HAP-1 (cell line): ENCODE data around the gene NR2C2.
"Not testable (repeated sequence)": the region's sequence is repeated elsewhere in the genome, so short reads cannot be mapped to it uniquely, and the experiment has no call there.

ENCODE experiments used
- DNase-seq, 2 experiments: peaks; one replicate each; pipeline ENCODE4 v3.0.0-alpha.2; 2016 to 2020; ENCODE audit warnings: low spot score in 2 of 2
- H3K27me3 ChIP-seq: fragments of 250-450 bp; sonication (Bioruptor Pico); 2 replicates; pipeline ENCODE4 v1.5.1; 2020; ENCODE audit warnings: low read depth, mild to moderate bottlenecking, moderate library complexity
- H3K36me3 ChIP-seq: fragments of 250-450 bp; sonication (Bioruptor Pico); replicated peaks from 2 replicates; pipeline ENCODE4 v1.5.1; 2020; ENCODE audit warnings: mild to moderate bottlenecking
- H3K4me1 ChIP-seq: fragments of 250-450 bp; sonication (Bioruptor Pico); 2 replicates; pipeline ENCODE4 v1.5.1; 2020; ENCODE audit warnings: mild to moderate bottlenecking
- H3K4me3 ChIP-seq: fragments of 250-450 bp; sonication (Bioruptor Pico); 2 replicates; pipeline ENCODE4 v1.5.1; 2020; ENCODE audit warnings: mild to moderate bottlenecking, moderate library complexity
- H3K9me3 ChIP-seq: fragments of 250-450 bp; sonication (Bioruptor Pico); 2 replicates; pipeline ENCODE4 v1.5.1; 2020; ENCODE audit warnings: mild to moderate bottlenecking, moderate library complexity
- in situ Hi-C: fragments of 300-500 bp; cut with MboI; formaldehyde crosslinking; loops from 3 replicates; pipeline ENCODE4 v1.14.3; 2020; ENCODE audit warnings: low sequenced_read_pairs, inconsistent platforms, mixed read lengths

NR2C2 gene

GRCh38 chr3:14991818-14992612 lies 44.6 kb downstream of the NR2C2 start:
- Histone ChIP-seq H3K4me1 (peaks cover 15% of the 10 kb centered on the region), H3K9me3 (no peaks in the 10 kb centered on the region), H3K36me3 (no peaks in the 10 kb centered on the region), H3K4me3 (no peak overlapping the region), H3K27me3 (no peaks in the 10 kb centered on the region)
- in situ Hi-C loops: no loop called here
- no peak for DNase-seq

GRCh38 chr3:14997941-14998340 lies 50.6 kb downstream of the NR2C2 start:
- Histone ChIP-seq H3K4me1 (no peaks in the 10 kb centered on the region), H3K36me3 (no peaks in the 10 kb centered on the region; the same call in 1 of the 2 replicates), H3K9me3 (no peaks in the 10 kb centered on the region), H3K4me3 (no peak overlapping the region), H3K27me3 (no peaks in the 10 kb centered on the region)
- no peak for DNase-seq
- in situ Hi-C loops: no loop called here

GRCh38 chr3:14999182-14999581 lies 51.8 kb downstream of the NR2C2 start:
- in situ Hi-C loops, H3K4me3 ChIP-seq, H3K36me3 ChIP-seq, H3K27me3 ChIP-seq, H3K4me1 ChIP-seq, H3K9me3 ChIP-seq, DNase-seq: not testable (repeated sequence)

- DNase-seq: no peak
- no peaks in the 10 kb centered on the region for H3K27me3 ChIP-seq
- in situ Hi-C loops: no loop called here
- no peak overlapping the region for H3K4me3 ChIP-seq
- H3K9me3 ChIP-seq: no peaks in the 10 kb centered on the region
- H3K4me1 ChIP-seq: no peaks in the 10 kb centered on the region
- peaks cover 6% of the 10 kb centered on the region for H3K36me3 ChIP-seq
These were observed 60.3 kb downstream of the NR2C2 start for GRCh38 chr3:15007681-15008141.

- Histone ChIP-seq H3K27me3 (no peaks in the 10 kb centered on the region), H3K36me3 (peaks cover 14% of the 10 kb centered on the region), H3K9me3 (no peaks in the 10 kb centered on the region), H3K4me3 (no peak overlapping the region), H3K4me1 (no peaks in the 10 kb centered on the region)
- in situ Hi-C loops: no loop called here
- DNase-seq: no peak
These were observed 61.8 kb downstream of the NR2C2 start for GRCh38 chr3:15009167-15009566.

- Histone ChIP-seq H3K4me1 (no peaks in the 10 kb centered on the region), H3K36me3 (peaks cover 28% of the 10 kb centered on the region), H3K27me3 (no peaks in the 10 kb centered on the region), H3K9me3 (no peaks in the 10 kb centered on the region), H3K4me3 (no peak overlapping the region)
- in situ Hi-C loops: no loop called here
- no peak for DNase-seq
These were observed 63.3 kb downstream of the NR2C2 start for GRCh38 chr3:15010664-15011063.

- DNase-seq: no peak
- Histone ChIP-seq H3K9me3 (no peaks in the 10 kb centered on the region), H3K4me3 (no peak overlapping the region), H3K4me1 (no peaks in the 10 kb centered on the region), H3K27me3 (no peaks in the 10 kb centered on the region), H3K36me3 (peaks cover 30% of the 10 kb centered on the region)
- in situ Hi-C loops: no loop called here
These were observed 63.8 kb downstream of the NR2C2 start for GRCh38 chr3:15011174-15011573.

GRCh38 chr3:15014606-15015328 lies 67.4 kb downstream of the NR2C2 start:
- DNase-seq: no peak
- no peaks in the 10 kb centered on the region for H3K9me3 ChIP-seq
- H3K4me3 ChIP-seq: no peak overlapping the region
- H3K36me3 ChIP-seq: peaks cover 46% of the 10 kb centered on the region
- in situ Hi-C loops: no loop called here
- H3K4me1 ChIP-seq: no peaks in the 10 kb centered on the region
- H3K27me3 ChIP-seq: no peaks in the 10 kb centered on the region

- no peaks in the 10 kb centered on the region for H3K27me3 ChIP-seq
- H3K4me1 ChIP-seq: no peaks in the 10 kb centered on the region
- H3K9me3 ChIP-seq: no peaks in the 10 kb centered on the region
- no peak overlapping the region for H3K4me3 ChIP-seq
- in situ Hi-C loops: no loop called here
- H3K36me3 ChIP-seq: peaks cover 50% of the 10 kb centered on the region
- no peak for DNase-seq
These were observed 68.1 kb downstream of the NR2C2 start for GRCh38 chr3:15015456-15015855.

GRCh38 chr3:15017191-15017590 lies 69.8 kb downstream of the NR2C2 start:
- no peaks in the 10 kb centered on the region for H3K9me3 ChIP-seq
- H3K4me1 ChIP-seq: no peaks in the 10 kb centered on the region
- H3K27me3 ChIP-seq: no peaks in the 10 kb centered on the region
- peaks cover 62% of the 10 kb centered on the region for H3K36me3 ChIP-seq
- in situ Hi-C loops: no loop called here
- no peak for DNase-seq
- no peak overlapping the region for H3K4me3 ChIP-seq

GRCh38 chr3:15023249-15023648 lies 75.9 kb downstream of the NR2C2 start:
- Histone ChIP-seq H3K27me3 (no peaks in the 10 kb centered on the region), H3K36me3 (peaks cover 70% of the 10 kb centered on the region), H3K9me3 (no peaks in the 10 kb centered on the region), H3K4me1 (no peaks in the 10 kb centered on the region; the same call in 1 of the 2 replicates), H3K4me3 (no peak overlapping the region)
- no peak for DNase-seq
- in situ Hi-C loops: no loop called here

GRCh38 chr3:15023719-15024118 lies 76.3 kb downstream of the NR2C2 start:
- Histone ChIP-seq H3K4me3 (no peak overlapping the region), H3K36me3 (peaks cover 71% of the 10 kb centered on the region), H3K27me3 (no peaks in the 10 kb centered on the region), H3K4me1 (no peaks in the 10 kb centered on the region; the same call in 1 of the 2 replicates), H3K9me3 (no peaks in the 10 kb centered on the region)
- in situ Hi-C loops: no loop called here
- no peak for DNase-seq

GRCh38 chr3:15029625-15030024 lies 82.2 kb downstream of the NR2C2 start:
- Histone ChIP-seq H3K9me3 (no peaks in the 10 kb centered on the region), H3K36me3 (peaks cover 70% of the 10 kb centered on the region), H3K4me3 (no peak overlapping the region), H3K27me3 (no peaks in the 10 kb centered on the region), H3K4me1 (no peaks in the 10 kb centered on the region; the same call in 1 of the 2 replicates)
- in situ Hi-C loops: no loop called here
- DNase-seq: no peak

- H3K27me3 ChIP-seq: no peaks in the 10 kb centered on the region
- no peak for DNase-seq
- no peak overlapping the region for H3K4me3 ChIP-seq
- in situ Hi-C loops: no loop called here
- no peaks in the 10 kb centered on the region for H3K9me3 ChIP-seq
- peaks cover 75% of the 10 kb centered on the region for H3K36me3 ChIP-seq
- no peaks in the 10 kb centered on the region for H3K4me1 ChIP-seq
These were observed 85.3 kb downstream of the NR2C2 start for GRCh38 chr3:15032650-15033049.
